ENCODE results near the gene GPC6. TPM values are rescaled to one million over a fixed set of nuclear protein-coding genes. Genes with fewer than 3 reads are reported as not detected.
"Not testable (repeated sequence)": the region's sequence is repeated elsewhere in the genome, so short reads cannot be mapped to it uniquely, and the experiment has no call there.

The GPC6 gene
- total RNA-seq, 1 experiment from 2014 or later = not detected

DNA sequence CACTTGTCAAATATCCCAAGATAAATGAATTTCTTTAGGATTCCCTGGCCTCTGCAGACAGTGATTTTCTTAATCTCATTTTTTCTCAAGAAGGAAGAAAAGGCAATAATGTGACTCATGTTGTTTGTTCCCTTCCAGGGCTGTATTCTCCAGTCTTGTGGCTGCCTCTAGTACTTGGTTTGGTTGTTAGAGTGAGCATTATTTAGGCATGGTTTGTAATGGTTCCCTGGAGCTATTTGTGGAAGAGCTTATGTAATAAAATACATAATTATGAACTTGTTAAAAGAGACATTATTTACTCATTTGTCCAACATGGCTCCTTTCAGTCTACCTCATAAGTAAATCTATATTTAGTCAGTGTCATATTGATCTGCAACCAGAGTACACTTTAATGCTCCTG, 982.5 kb downstream of the GPC6 start:
- no peak overlapping the region for H3K4me2 ChIP-seq
- CTCF ChIA-PET = no interaction called here
- no peak for DNase-seq
- no peaks in the 10 kb centered on the region for H3K9me2 ChIP-seq (ENCODE audit: insufficient read depth)
- BruUV-seq (replicated peaks) = no TSS peak
- H3K36me3 ChIP-seq (ENCODE audit: low read depth) = no peaks in the 10 kb centered on the region
- no peak for TF ChIP-seq EZH2 (IDR thresholded peaks at IDR 0.05; ENCODE audit: low read depth)
- TF ChIP-seq, protein P1, sequence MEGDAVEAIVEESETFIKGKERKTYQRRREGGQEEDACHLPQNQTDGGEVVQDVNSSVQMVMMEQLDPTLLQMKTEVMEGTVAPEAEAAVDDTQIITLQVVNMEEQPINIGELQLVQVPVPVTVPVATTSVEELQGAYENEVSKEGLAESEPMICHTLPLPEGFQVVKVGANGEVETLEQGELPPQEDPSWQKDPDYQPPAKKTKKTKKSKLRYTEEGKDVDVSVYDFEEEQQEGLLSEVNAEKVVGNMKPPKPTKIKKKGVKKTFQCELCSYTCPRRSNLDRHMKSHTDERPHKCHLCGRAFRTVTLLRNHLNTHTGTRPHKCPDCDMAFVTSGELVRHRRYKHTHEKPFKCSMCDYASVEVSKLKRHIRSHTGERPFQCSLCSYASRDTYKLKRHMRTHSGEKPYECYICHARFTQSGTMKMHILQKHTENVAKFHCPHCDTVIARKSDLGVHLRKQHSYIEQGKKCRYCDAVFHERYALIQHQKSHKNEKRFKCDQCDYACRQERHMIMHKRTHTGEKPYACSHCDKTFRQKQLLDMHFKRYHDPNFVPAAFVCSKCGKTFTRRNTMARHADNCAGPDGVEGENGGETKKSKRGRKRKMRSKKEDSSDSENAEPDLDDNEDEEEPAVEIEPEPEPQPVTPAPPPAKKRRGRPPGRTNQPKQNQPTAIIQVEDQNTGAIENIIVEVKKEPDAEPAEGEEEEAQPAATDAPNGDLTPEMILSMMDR (conservative IDR thresholded peaks at IDR 0.05) = no peak
- intact Hi-C loops (cut with micrococcal nuclease; ENCODE audit: unreplicated experiment) = no loop called here
- no peaks in the 10 kb centered on the region for H3K27me3 ChIP-seq (ENCODE audit: insufficient read depth, low read depth)
- no peaks in the 10 kb centered on the region for H3K4me1 ChIP-seq (replicated peaks; ENCODE audit: insufficient read depth)
- H3F3A ChIP-seq (ENCODE audit: insufficient read depth, low read depth) = no peaks in the 10 kb centered on the region
- no peaks in the 10 kb centered on the region for H4K20me1 ChIP-seq (ENCODE audit: insufficient read depth)
- no peak overlapping the region for H3K27ac ChIP-seq
- H3K9me3 ChIP-seq (ENCODE audit: insufficient read depth, low read depth) = no peaks in the 10 kb centered on the region
- no peak overlapping the region for H3K4me3 ChIP-seq
- POLR2A ChIA-PET (ENCODE audit: unreplicated experiment) = no interaction called here
- no peak overlapping the region for H2AFZ ChIP-seq
- no peaks in the 10 kb centered on the region for H3K79me2 ChIP-seq (ENCODE audit: low read depth)

DNA sequence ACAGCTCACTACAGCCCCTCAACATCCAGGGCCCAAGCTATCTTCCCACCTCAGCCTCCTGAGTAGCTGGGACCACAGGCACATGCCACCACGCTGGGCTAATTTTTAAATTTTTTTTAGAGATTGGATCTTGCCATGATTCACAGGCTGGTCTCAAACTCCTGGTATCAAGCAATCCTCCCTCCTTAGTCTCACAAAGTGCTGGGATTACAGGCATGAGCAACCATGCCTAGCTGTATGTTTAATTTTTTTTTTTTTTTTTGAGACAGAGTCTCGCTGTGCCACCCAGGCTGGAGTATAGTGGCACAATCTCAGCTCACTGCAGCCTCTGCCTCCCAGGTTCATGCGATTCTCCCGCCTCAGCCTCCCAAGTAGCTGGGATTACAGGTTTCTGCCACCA, 983.3 kb downstream of the GPC6 start:
- H3K4me3 ChIP-seq; H3K79me2 ChIP-seq (ENCODE audit: low read depth); CTCF ChIA-PET; H3K36me3 ChIP-seq (ENCODE audit: low read depth); H3F3A ChIP-seq (ENCODE audit: insufficient read depth, low read depth); H3K27me3 ChIP-seq (ENCODE audit: insufficient read depth, low read depth); H2AFZ ChIP-seq; H3K27ac ChIP-seq; H3K9me3 ChIP-seq (ENCODE audit: insufficient read depth, low read depth); BruUV-seq (replicated peaks); H3K4me2 ChIP-seq; DNase-seq; H3K4me1 ChIP-seq (replicated peaks; ENCODE audit: insufficient read depth); intact Hi-C loops (cut with micrococcal nuclease; ENCODE audit: unreplicated experiment); H3K9me2 ChIP-seq (ENCODE audit: insufficient read depth); H4K20me1 ChIP-seq (ENCODE audit: insufficient read depth); POLR2A ChIA-PET (ENCODE audit: unreplicated experiment): not testable (repeated sequence)

DNA sequence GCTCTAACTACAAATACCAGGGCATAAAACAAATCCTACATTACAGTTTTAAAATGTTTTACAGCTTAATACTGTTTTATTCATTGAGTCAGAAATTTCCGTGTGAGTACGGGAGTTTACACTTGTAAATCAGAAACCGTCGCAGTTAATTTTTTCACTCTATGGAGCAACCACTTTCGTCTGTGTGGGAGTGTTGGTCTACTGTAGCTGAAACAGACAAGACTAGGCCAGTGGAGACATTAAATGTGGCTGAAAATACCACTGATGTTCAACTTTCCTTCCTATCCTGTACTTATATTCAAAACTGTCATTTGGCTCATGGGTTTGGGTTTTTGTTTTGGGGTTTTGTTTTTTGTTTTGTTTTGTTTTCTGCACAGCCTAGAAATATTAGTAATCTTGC, 984.2 kb downstream of the GPC6 start:
- H3K9me3 ChIP-seq (ENCODE audit: insufficient read depth, low read depth) = no peaks in the 10 kb centered on the region
- no TSS peak for BruUV-seq (replicated peaks)
- ChIA-PET CTCF (no interaction called here), POLR2A (ENCODE audit: unreplicated experiment) (no interaction called here)
- no peak overlapping the region for H2AFZ ChIP-seq
- no peaks in the 10 kb centered on the region for H3F3A ChIP-seq (ENCODE audit: insufficient read depth, low read depth)
- intact Hi-C loops (cut with micrococcal nuclease; ENCODE audit: unreplicated experiment) = no loop called here
- no peak overlapping the region for H3K4me3 ChIP-seq
- no peaks in the 10 kb centered on the region for H3K9me2 ChIP-seq (ENCODE audit: insufficient read depth)
- no peak overlapping the region for H3K27ac ChIP-seq
- no peaks in the 10 kb centered on the region for H3K36me3 ChIP-seq (ENCODE audit: low read depth)
- H3K4me2 ChIP-seq = no peak overlapping the region
- TF ChIP-seq EZH2 (IDR thresholded peaks at IDR 0.05; ENCODE audit: low read depth) = no peak
- TF ChIP-seq, protein P1 (conservative IDR thresholded peaks at IDR 0.05) = no peak
- no peaks in the 10 kb centered on the region for H3K4me1 ChIP-seq (replicated peaks; ENCODE audit: insufficient read depth)
- no peaks in the 10 kb centered on the region for H4K20me1 ChIP-seq (ENCODE audit: insufficient read depth)
- H3K79me2 ChIP-seq (ENCODE audit: low read depth) = no peaks in the 10 kb centered on the region
- DNase-seq = no peak
- H3K27me3 ChIP-seq (ENCODE audit: insufficient read depth, low read depth) = no peaks in the 10 kb centered on the region

DNA sequence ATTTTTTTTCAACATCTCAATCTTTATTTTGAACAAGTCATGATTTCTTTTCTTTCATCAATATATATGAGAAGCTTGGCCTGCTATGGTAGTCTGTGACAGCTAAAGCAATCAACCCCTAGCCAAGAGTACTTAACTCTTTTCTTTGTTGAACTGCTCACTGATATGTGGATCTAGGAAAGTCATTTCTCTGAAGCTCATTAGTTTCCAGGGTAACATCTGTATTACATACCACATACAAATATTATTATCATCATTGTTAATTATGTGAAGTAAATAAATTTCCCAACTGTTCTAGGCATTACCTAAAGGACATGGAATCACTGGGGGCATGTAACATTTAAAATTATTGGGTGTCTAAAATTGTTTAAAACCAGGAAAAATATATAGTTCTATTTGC, 985.6 kb downstream of the GPC6 start:
- Histone ChIP-seq H3K36me3 (ENCODE audit: low read depth) (no peaks in the 10 kb centered on the region), H3K4me1 (replicated peaks; ENCODE audit: insufficient read depth) (no peaks in the 10 kb centered on the region), H3K27me3 (ENCODE audit: insufficient read depth, low read depth) (no peaks in the 10 kb centered on the region), H2AFZ (no peak overlapping the region), H3K4me3 (no peak overlapping the region), H3K9me2 (ENCODE audit: insufficient read depth) (no peaks in the 10 kb centered on the region), H3F3A (ENCODE audit: insufficient read depth, low read depth) (no peaks in the 10 kb centered on the region), H3K27ac (no peak overlapping the region), H3K79me2 (ENCODE audit: low read depth) (no peaks in the 10 kb centered on the region), H4K20me1 (ENCODE audit: insufficient read depth) (no peaks in the 10 kb centered on the region), H3K9me3 (ENCODE audit: insufficient read depth, low read depth) (no peaks in the 10 kb centered on the region), H3K4me2 (no peak overlapping the region)
- intact Hi-C loops (cut with micrococcal nuclease; ENCODE audit: unreplicated experiment) = no loop called here
- CTCF ChIA-PET = no interaction called here
- no TSS peak for BruUV-seq (replicated peaks)
- no peak for TF ChIP-seq EZH2 (IDR thresholded peaks at IDR 0.05; ENCODE audit: low read depth)
- TF ChIP-seq, protein P1 (conservative IDR thresholded peaks at IDR 0.05) = no peak
- POLR2A ChIA-PET (ENCODE audit: unreplicated experiment) = no interaction called here
- DNase-seq = no peak
